Measurements from ENCODE around the gene HES7. TPM values are rescaled to one million over a fixed set of nuclear protein-coding genes. Genes with fewer than 3 reads are reported as not detected.

Gene HES7
- total RNA-seq, 1 donor: 0.09 TPM

- no peak for TF ChIP-seq CTCF (IDR thresholded peaks at IDR 0.05; ENCODE audit: insufficient read depth, low read length)
- peak overlapping the region; percentile 92 for H3K4me3 ChIP-seq (ENCODE audit: low read depth, low read length)
- DNase-seq (ENCODE audit: low read depth): no peak
Measured at GRCh38 chr17:8162997-8163977, 39.4 kb upstream of the HES7 start.

GRCh38 chr17:8162233-8162996 lies 38.5 kb upstream of the HES7 start, which contains the start of gene VAMP2:
Gene VAMP2 (minus strand): TSS chr17:8162948. CDS start chr17:8162879, 69 bp downstream.
- peak within 1 kb of the TSS; percentile 92 for H3K4me3 ChIP-seq (ENCODE audit: low read depth, low read length)
- TF ChIP-seq CTCF (IDR thresholded peaks at IDR 0.05; ENCODE audit: insufficient read depth, low read length): peak; percentile 8
- DNase-seq (ENCODE audit: low read depth): peak; percentile 55

- no peak for DNase-seq (ENCODE audit: low read depth)
- TF ChIP-seq CTCF (IDR thresholded peaks at IDR 0.05; ENCODE audit: insufficient read depth, low read length): no peak
- H3K4me3 ChIP-seq (ENCODE audit: low read depth, low read length): peak overlapping the region; percentile 92
Measured at GRCh38 chr17:8161289-8162232, 37.7 kb upstream of the HES7 start.

GRCh38 chr17:8160741-8161221 lies 36.9 kb upstream of the HES7 start:
- DNase-seq (ENCODE audit: low read depth): no peak
- no peak for TF ChIP-seq CTCF (IDR thresholded peaks at IDR 0.05; ENCODE audit: insufficient read depth, low read length)
- peak overlapping the region; percentile 7 for H3K4me3 ChIP-seq (ENCODE audit: low read depth, low read length)

- H3K4me3 ChIP-seq (ENCODE audit: low read depth, low read length): no peak overlapping the region
- TF ChIP-seq CTCF (IDR thresholded peaks at IDR 0.05; ENCODE audit: insufficient read depth, low read length): no peak
- DNase-seq (ENCODE audit: low read depth): no peak
Measured at GRCh38 chr17:8160224-8160577, 36.3 kb upstream of the HES7 start.

All from fibroblast of the aortic adventitia (primary cell).